ENCODE data around the gene OR11G2. TPM values are rescaled to one million over a fixed set of nuclear protein-coding genes. Genes with fewer than 3 reads are reported as not detected.
"Not testable (repeated sequence)": the region's sequence is repeated elsewhere in the genome, so short reads cannot be mapped to it uniquely, and the experiment has no call there.

Gene OR11G2, protein sequence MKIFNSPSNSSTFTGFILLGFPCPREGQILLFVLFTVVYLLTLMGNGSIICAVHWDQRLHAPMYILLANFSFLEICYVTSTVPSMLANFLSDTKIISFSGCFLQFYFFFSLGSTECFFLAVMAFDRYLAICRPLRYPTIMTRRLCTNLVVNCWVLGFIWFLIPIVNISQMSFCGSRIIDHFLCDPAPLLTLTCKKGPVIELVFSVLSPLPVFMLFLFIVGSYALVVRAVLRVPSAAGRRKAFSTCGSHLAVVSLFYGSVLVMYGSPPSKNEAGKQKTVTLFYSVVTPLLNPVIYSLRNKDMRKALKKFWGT
- total RNA-seq, result not detected in 2 replicates

GRCh38 chr14:20190596-20190995 is at the start of gene OR11G2:
Gene OR11G2 (plus strand): TSS chr14:20190896. CDS start chr14:20197438, 6,542 bp downstream.
- intact Hi-C loops (cut with micrococcal nuclease), result no loop called here

- intact Hi-C loops (cut with micrococcal nuclease), result no loop called here
These were observed 46.8 kb upstream of the OR11G2 start for GRCh38 chr14:20143911-20144310.

DNA sequence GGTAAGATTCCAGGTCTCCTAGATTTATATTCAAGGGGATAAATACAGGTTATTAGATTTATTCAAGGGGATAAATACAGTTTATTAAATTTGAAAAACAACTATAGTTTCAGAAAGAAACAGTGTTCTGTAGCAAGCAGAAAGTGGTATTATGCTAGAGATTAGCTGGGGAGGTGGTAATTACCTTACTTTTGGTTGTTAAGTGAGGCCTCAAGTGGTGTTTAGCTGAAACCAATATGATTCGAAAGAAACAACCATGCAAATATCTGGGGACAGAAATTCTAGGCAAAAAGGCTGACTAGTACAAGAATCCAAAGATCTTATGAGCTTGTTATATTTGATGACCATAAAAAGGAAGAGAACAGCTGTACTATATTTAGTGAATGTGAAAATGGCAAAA is 45.9 kb upstream of the OR11G2 start:
- intact Hi-C loops (cut with micrococcal nuclease), result no loop called here

DNA sequence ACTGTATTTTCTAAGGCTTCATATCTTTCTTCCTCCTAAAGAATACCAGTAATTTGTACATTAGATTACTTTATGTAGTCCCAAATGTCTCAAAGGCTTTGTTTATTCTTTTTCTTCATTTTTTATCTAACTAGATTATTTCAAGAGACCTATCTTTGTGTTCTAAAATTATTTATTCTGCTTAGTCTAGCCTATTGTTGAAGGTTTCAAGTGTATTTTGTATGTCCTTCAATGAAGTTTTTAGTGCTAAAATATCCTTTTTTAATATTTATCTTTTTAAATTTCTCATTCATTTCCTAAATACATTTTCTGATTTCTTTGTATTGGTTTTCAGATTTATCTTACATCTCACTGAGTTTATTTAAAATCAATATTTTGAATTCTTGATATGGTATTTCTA is 26.2 kb upstream of the OR11G2 start:
- intact Hi-C loops (cut with micrococcal nuclease), result no loop called here

DNA sequence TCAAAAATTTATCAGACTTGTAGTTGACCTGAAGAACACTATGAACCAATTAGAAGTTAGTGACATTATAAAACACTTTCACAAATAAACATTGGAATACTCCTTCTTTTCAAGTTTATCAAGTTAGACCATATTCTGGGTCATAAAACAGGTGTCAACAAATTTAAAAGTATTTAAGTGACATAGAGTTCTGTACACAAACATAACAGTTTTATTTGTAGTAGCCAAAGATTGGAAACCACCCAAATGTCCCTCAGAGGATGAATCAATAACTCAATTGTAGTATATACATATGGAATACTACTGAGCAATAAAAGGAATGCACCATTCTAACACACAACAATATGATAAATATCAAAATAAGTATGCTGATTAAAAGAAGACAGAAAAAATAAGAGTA is 23.6 kb upstream of the OR11G2 start:
- intact Hi-C loops (cut with micrococcal nuclease), result no loop called here

GRCh38 chr14:20169852-20170251 is 20.8 kb upstream of the OR11G2 start:
- intact Hi-C loops (cut with micrococcal nuclease), result not testable (repeated sequence)

DNA sequence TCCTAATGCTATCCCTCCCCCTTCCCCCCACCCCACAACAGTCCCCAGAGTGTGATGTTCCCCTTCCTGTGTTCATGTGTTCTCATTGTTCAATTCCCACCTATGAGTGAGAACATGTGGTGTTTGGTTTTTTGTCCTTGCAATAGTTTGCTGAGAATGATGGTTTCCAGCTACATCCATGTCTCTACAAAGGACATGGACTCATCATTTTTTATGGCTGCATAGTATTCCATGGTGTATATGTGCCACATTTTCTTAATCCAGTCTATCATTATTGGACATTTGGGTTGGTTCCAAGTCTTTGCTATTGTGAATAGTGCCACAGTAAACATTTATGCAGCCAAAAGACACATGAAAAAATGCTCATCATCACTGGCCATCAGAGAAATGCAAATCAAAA is 16.5 kb upstream of the OR11G2 start:
- intact Hi-C loops (cut with micrococcal nuclease), result not testable (repeated sequence)

DNA sequence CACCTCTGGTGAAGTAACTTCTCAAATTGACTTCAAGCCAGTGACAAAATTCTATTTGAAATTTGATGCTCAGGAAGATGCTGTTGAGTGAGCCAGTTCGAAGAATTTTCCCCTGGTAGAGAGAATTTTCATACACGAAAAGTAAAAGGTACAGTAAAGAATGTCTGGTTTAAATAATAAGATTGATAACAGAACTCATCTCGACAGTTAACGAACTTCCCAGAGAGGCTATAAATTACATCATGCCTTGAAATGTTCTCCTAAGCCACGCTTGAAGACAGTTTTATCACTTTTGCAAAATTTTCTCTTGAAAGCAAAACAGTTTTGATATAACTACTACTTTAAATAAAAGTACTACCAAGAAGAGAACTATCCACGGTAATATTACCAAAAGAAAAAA is 14.4 kb upstream of the OR11G2 start:
- intact Hi-C loops (cut with micrococcal nuclease), result no loop called here

DNA sequence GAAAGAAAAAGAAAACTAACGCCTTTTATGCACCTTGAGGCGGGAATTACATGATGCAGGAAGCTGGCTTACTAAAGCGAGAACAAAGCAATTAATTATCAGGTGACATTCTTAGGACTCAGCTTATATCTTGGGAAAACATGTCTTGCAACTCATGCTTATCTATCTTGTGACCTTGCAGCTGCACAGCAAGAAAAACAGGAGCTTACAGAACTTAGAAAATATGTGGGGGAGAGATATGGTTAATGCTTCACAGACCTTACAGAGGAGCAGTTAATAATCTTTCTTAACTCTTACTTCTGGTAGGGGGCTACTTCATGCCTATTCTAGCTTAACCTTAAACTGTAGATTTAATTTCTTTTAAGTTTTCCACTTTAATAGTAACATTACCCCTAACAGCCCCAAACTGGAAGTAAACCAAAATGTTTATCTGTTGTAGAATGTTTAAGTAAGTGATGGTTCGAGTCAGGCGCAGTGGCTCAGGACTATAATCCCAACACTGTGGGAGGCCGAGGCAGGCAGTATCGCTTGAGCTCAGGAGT is 13.2 kb upstream of the OR11G2 start:
- intact Hi-C loops (cut with micrococcal nuclease), result no loop called here

GRCh38 chr14:20179218-20179617 is 11.5 kb upstream of the OR11G2 start:
- intact Hi-C loops (cut with micrococcal nuclease), result no loop called here

DNA sequence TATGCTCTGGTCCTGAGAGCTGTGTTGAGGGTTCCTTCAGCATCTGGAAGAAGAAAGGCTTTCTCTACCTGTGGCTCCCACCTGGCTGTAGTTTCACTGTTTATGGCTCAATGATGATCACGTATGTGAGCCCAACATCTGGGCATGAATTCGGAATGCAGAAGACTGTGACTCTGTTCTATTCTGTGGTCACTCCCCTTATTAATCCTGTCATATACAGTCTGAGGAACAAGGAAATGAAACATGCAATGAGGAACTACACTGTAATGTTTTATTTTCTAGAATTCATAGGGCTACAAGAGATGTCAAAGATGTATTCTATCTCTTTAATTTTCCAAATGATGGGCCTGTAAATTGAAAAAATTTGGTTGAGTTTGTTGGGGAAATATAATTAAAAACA is 10.8 kb upstream of the OR11G2 start:
- intact Hi-C loops (cut with micrococcal nuclease), result no loop called here

- intact Hi-C loops (cut with micrococcal nuclease), result no loop called here
These were observed 10.2 kb upstream of the OR11G2 start for GRCh38 chr14:20180486-20180885.

- intact Hi-C loops (cut with micrococcal nuclease), result no loop called here
These were observed 6.5 kb upstream of the OR11G2 start for GRCh38 chr14:20184181-20184580.

GRCh38 chr14:20191396-20191795 is 700 bp downstream of the OR11G2 start:
- intact Hi-C loops (cut with micrococcal nuclease), result no loop called here

- intact Hi-C loops (cut with micrococcal nuclease), result no loop called here
These were observed 3.4 kb downstream of the OR11G2 start for GRCh38 chr14:20194101-20194500.

GRCh38 chr14:20195170-20195569 is 4.5 kb downstream of the OR11G2 start:
- intact Hi-C loops (cut with micrococcal nuclease), result not testable (repeated sequence)

DNA sequence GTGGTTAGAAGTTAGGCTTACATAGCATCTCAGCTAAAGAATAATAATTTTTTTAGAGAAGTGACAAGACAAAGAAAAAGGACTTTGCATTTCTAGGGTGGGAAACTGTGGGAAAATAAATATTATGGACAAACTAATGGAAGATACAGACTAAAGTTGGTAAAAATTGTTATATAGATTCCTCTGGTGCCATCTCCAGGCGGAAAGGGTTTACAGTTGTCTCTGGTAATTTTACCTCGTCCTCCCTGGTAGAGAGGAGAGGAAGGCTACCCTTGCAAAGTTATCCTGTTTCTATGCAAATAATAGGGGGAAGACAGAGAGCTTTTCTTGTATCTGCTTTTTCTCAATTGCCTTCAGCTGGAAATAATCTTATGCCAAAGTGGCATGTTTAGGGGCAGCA is 5.2 kb downstream of the OR11G2 start:
- intact Hi-C loops (cut with micrococcal nuclease), result no loop called here

DNA sequence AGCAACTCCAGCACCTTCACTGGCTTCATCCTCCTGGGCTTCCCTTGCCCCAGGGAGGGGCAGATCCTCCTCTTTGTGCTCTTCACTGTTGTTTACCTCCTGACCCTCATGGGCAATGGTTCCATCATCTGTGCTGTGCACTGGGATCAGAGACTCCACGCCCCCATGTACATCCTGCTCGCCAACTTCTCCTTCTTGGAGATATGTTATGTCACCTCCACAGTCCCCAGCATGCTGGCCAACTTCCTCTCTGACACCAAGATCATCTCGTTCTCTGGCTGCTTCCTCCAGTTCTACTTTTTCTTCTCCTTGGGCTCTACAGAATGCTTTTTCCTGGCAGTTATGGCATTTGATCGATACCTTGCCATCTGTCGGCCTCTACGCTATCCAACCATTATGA is 6.8 kb downstream of the OR11G2 start:
- intact Hi-C loops (cut with micrococcal nuclease), result no loop called here

DNA sequence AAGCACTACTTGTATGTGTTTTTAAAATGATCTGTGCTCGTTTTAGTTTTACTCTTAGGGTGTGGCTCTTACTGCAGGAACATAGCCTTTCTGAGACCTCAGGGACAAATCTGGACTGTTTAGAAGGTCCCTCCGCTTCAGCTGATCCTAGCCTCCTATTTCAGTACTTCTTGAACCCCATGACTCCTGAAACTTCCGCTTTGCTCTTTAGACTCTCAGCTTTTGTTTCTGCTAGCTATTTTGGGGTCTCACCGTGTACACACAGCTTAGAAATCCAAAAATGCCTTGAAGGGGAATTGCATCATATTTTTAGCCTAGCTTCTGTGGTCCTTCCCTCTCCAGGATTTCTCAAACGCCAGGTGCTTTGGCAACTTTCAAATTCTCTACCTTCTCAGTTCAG is 8.3 kb downstream of the OR11G2 start:
- intact Hi-C loops (cut with micrococcal nuclease), result no loop called here

GRCh38 chr14:20204721-20205120 is 14.0 kb downstream of the OR11G2 start:
- intact Hi-C loops (cut with micrococcal nuclease), result no loop called here

DNA sequence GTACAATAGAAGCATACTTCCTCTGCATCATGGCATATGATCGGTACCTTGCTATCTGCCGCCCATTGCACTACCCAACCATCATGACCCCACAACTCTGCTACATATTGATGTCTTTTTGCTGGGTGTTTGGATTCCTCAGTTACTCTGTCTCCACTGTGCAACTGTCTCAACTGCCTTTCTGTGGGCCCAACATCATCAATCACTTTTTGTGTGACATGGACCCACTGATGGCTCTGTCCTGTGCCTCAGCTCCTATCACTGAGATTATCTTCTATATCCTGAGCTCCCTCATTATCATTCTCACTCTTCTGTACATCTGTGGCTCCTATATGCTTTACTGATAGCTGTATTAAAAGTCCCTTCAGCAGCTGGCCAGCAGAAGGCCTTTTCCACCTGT is 18.9 kb downstream of the OR11G2 start:
- intact Hi-C loops (cut with micrococcal nuclease), result no loop called here

DNA sequence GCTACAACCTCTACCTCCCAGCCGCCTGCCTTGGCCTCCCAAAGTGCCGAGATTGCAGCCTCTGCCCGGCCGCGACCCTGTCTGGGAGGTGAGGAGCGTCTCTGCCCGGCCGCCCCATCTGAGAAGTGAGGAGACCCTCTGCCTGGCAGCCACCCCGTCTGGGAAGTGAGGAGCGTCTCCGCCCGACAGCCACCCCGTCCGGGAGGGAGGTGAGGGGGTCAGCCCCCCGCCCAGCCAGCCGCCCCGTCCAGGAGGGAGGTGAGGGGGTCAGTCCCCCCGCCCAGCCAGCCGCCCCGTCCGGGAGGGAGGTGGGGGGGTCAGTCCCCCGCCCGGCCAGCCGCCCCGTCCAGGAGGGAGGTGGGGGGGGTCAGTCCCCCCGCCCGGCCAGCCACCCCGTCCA is 21.7 kb downstream of the OR11G2 start:
- intact Hi-C loops (cut with micrococcal nuclease), result not testable (repeated sequence)

DNA sequence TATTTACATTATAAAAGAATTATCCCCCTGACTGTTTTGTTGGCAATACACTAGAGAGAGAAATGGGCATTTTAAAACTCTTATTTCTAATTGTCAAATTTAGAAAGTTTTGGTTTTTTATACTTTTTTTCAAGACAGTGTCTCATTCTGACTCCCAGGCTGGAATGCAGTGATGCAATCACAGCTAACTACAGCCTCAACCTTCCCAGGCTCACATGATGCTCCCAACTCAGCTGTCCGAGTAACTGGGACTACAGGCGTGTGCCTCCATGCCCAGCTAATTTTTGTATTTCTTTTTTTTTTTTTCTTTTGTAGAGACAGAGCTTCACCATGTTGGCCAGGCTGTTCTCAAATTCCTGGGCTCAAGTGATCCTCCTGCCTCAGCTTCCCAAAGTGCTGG is 24.5 kb downstream of the OR11G2 start:
- intact Hi-C loops (cut with micrococcal nuclease), result no loop called here
